Measurements from ENCODE around the gene STK17B.

The STK17B gene

DNA sequence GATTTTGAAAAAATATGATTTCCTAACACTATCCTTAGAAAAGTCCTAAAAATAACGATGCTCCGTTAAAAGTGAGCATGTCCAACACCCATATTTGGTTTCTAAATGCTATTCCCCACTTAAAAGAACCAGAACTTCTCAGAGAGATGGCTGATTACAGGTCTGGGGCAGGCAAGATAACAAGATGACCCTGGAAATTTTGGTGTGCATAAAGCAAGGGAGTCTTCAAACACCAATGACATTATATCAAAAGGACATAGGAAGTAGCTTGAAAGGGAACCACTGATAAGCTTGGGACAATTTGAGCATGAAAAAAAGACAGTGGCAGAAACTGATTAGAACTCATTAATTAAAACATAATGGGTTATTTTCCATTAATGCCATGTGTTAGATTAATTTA lies 17.9 kb downstream of the STK17B start:
- no peak for DNase-seq

DNA sequence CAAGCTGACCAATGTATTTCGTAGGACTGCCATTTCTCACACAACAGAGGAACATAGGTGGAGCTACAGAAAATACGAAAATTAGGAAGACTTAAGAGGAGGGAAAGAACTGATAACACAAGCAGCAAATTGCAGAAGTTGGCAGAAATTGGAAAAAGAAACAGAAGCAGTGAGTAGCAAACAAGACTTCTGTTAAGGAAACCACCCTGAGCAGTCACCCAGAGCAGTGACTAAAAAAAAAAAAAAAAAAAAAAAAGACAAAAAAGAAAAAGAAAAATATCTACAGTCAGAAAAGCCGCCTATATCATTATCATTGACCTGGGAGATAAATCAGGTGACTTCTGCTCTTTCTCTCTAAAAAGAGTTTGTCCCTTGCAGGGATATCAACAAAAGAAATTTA lies 21.4 kb downstream of the STK17B start:
- DNase-seq, result no peak

DNA sequence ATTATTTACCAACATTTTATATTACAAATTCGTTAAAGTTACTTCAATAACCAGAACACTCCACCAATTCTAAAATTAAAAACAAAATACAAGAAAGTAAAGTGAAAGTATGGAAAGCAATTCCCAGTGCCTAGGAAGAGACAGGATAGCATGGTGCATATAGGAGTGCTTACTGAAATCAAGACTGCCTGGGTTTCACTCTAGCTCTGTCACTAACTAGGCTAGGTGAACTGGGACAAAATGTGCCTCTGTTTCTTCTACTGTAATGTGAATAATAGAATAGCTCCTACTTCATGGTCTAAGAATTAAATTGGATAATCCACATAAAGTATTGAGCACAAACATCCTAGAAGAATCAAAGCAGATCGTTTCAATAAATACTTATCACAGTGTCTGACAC lies 22.6 kb downstream of the STK17B start:
- no peak for DNase-seq

DNA sequence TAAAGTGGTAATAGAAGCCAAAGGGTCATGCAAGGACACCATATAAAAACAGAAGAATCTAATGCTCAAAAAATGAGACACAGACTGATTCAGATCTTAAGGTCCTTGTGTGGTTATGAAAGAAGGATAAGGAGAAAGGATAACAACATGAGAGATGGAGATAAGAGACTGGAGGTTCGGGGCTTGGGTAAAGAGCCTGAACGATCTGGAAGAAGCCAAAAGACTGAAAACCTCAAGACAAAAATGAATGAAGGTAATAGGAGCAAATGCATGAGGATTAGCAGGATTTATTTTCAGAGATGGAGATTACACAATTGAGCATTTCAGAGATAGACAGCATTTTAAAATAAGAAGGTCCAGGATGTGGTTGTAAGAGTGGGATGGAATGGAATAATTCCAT lies 26.1 kb downstream of the STK17B start:
- DNase-seq, result no peak

DNA sequence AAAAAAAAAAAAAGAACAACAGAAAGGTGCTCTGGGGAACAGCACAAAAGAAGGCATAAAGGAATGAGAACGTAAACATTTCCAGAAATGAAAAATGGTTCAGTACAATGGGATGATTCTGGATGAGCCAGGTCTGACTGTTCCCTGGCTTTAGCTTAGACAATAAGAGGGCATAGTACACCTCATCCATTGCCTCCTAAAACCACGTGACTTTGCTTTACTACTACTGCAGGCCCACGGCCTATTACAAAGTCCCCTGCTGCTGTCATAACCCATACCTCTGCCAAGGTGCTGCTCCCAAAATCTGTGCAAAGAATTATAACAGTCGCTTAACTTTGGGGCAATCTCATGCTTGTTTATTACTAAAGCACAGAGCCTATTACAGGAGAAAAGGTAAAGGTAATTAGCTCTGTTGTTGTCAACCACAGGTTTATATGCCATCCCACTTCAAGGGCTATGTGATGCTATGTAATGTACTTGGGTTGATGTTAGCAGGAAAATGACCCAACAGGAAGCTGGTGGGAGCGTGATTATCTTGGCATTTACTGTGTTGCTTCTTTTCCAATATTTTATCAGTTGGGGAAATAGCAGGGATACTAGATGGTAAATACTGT lies 26.8 kb downstream of the STK17B start:
- DNase-seq, result no peak

DNA sequence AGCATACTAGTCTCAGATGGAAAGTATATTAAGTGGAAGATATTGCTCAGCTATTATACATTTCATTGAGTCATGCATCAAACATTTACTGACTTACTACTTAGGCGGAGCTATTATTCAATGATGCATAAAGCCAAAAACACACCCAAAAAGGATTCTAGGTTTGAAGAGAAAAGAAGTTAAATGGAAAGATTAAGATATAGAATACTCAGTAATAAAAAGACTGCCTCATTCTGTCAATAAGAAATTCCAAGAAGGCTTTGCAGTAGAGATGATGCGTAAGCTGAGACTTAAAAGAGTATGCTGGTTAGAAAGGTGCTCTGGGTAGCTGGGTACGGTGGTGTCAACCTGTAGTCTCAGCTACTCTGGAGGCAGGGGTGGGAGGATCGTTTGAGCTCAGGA lies 27.6 kb downstream of the STK17B start:
- no peak for DNase-seq

DNA sequence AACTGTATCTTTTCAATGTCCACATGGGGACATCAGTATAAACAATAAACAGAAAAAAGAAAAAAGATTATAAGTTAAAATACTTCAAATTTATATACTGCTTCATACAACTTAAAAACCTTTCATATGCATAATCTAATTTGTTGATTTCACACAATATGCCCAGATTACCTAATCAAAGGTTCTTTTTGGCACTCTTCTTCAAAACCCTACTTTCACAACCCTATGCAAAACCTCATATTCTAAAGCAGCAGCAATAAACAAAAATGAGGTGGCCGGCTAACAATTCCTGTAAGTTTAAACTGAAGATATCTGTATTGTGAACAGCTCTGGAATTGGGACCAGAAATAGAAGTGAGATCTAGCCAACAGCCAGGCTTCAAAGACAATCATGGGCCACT lies 28.6 kb downstream of the STK17B start:
- DNase-seq, result no peak

DNA sequence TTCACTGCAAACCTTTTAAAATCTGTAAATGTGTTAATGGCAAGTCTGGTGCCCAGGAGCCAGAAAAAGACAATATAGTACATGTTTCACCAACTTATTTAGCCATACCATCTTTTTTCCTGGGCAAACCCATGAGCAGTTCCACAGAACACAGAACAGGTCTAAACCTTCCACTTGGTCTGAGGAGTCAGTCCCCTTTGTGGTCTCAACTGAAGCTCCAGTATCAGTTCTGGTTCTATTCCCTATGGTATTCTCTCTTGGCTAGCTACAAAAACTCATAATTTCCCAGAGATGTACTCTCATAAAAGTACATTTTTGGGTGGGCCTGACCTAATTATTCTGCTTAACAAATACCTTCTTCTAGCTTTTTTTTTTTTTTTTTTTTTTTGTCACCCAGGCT lies 31.2 kb downstream of the STK17B start:
- no peak for DNase-seq

DNA sequence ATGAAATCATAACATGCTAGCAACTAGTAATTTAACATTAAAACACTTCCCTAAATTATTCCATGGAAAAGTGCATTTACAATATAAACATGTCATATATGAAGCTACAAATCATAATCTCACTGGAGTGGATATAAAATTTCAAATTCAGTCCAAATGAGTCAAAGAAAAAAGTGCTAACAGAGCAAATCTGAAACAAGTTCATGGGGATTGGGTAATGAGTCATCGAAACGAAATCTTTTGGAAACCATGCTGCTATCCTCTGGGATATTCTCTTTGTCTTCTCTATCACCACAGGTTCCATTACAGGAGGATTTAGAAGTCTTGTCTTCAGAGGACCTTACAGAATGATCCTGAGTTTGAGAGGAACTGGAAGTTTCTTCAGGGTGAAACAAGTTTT lies 34.1 kb downstream of the STK17B start:
- no peak for DNase-seq

DNA sequence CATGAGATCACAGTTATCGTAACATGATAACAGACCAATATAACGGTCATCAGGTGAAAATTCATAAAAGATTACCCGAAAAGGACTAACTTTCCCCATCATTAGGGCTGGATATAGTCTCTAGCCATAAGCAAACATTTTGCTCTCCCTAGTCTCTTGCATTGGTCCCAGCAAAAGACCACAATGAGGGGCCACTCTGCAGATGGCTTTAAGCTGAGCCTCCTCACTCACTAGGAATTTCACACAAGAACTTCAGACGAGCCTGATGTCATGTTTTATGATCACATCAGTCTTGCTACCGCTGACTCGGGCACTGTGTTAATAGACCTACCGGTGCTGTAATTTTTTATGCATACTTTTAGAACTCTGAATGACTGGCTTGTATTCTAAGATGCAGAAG lies 35.2 kb downstream of the STK17B start:
- no peak for DNase-seq

DNA sequence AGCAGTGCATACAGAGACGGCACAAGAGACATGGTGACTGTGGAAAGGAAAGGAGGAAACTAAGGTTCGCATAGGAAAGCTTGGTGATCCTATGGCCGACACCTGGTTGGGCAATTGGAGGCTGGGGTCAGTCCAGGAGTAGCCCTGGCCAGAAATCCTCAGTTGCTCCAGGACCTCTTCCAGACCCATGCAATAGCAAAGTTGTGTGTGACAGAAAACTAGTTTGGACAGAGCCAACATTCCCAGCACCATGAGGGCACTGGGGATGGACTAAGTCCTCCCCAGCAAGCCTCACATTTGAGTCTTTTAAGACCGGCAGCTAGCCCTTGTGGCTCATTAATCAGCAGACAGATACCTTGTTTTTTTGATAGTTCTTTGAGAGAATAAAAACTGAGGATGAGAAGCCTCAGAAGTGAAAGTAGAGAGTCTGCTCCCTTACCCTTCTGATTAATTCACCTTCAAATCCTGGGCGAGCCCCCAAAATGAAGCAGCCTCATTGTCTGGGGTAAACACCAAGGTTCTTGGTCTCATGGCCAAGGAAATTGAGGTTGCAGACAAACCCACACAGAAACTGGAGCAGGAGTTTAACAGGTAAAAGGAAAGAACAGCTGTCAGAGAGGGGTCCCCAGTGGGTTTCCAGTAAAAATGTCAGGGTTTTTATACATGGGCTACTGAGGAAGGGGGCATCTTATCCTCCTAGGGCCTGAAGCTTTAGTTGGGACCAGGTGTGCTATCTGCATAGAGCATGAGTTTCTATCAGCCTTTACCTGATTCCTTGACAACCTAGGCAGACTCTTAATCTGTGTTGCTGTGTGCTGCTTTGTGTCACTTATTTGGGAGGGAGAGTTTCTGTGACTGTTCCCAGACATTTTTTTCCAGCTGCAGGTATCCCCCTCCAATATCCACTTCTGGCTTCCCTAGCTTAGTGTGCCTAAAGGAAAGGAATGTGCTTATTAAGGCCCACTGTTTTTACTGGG lies 39.1 kb downstream of the STK17B start:
- DNase-seq, result peak; percentile 67

DNA sequence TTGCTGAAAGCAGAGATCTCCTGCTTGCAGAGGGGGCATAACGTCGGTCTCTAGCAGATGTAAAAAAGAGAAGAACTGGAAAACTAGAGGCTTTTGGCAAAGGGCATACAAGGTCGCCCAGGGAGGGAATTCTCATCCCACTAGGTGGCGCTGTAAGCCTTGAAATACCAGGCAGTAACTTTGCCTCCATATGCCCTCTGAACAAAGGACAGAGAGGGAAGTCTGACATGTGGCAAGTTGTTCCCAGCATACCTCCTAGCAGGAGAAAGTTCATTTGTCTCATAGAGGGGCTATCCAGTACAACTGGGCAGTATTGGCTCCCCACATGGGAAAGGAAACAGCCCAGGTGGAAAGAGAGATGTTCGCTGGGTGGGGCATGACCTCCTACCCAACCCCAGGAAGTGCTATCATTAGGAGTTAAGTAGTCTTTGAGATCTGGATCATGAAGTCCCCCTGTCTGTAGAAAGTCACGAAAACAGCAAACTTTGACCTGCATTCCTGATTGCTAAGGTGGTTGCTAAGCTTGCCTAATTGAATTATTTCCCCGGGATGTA lies 39.9 kb downstream of the STK17B start:
- DNase-seq, result peak; percentile 77

DNA sequence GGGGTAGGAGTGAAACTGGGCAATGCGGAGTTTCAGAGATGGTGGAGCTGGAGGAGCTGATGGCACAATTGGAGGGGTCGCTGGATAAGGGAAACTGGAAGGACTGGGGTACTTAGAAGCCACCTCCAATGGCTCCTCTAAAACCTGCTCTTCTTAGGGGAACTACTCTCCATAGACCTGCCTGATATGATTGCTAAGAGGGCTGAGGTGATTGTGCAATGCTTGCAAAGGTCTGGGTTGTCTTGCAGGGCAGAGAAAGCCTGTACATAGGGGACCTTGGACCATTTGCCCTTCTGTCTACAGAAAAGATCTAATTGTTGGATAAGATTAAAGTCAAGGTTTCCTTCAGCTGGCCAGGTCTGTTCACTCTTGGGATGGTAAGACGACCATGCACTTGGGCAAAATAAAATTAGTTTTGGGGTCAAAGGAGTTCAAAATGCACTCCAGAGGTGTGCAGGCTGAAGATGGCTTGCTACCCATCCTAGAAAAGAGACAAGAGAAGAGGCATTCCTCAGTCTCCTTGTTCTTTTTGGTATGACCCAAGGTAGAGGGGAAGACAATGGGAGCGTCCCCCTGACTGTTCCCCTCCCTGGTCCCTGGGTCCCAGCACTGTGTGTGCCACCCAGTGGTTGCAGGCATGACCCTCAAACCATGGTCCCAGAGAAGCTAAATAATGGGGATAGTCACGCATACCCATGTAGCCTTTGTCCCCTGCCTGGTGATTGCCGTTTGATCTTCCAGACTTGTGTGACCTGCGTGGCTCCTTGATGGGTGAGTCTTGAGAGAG lies 41.1 kb downstream of the STK17B start:
- DNase-seq, result no peak

DNA sequence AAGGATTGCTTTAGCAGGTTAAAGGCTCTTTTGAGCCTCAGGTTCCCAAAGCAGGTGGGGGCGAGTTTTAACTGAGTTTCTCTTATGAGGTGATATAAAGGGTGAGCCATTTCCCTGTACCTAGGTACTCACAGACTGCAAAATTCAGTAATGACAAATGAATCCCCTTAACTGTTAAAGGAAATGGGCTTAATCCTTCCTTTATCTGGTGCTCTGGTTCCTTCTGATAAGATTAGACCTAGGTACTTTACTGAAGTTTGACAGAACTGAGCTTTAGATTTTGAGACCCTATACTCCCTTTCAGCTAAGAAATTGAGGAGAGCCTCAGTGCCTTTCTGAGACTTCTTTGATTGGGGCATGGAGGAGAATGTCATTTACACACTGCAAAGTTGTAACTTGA lies 42.6 kb downstream of the STK17B start:
- DNase-seq, result no peak

DNA sequence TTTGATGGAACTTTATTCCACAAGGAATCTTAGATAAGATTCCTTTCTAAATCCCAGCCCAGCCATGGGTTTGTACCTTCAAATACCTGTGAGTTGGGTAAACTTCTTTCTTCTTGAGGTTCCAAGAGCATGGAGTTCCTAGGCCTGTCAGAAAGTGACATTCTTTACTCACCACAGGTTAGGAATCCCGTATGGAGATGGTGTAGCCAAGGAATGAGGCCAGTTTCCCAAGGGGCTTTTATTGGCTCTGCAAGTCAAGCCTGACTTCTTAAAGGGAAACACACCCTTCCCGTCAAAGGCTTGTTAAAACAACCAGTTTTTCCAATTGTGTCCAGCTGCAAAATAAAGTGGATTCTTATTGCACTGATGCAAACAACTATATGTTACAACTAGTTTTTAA lies 45.8 kb downstream of the STK17B start:
- no peak for DNase-seq

DNA sequence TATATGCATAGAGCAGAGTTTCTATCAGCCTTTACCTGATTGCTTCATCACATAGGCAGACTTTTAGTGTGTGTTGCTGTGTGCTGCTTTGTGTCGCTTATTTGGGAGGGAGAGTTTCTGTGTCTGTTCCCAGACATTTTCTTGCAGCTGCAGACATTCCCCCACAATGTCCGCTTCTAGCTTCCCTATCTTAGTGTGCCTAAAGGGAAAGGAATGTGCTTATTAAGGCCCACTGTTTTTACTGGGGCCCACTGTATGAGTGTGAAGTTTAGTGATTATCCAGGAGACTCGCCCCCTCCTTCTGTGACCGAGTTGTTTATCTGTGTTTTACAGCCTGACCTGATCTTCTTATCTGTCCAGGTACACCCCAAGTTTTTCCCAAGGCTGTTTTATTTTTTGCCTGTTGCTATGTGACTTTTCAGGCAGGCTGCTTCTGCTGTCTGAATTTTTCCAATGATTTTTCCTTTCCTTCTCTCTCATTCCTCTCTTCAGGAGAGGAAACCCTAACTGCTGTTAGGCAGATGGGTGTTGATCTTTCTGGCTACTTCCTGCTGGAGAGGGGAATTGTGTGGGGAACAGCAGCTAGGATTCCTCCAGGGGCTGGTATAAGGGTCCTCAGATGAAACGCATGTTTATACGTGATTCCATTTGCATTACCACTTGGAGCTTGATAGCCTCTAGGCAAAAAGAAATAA lies 47.6 kb downstream of the STK17B start:
- DNase-seq, result no peak

DNA sequence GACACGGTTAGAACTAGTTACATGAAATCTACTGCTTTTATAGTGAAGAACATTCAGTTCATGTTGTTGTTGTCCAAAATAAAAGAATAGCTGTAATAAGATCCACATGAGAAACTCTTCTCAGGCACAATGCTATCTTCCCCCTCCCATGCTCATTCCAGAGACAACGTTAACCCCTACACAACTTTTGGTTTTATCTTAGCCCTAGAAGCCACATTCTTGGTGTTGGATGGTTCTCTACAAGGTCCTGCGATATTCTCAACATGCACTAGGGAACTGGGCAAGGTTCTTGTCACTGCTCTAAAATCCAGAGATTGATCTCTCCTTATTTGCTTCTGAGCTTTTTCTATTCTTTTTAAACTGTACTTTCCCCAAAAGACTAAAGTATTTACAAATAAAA lies 51.5 kb downstream of the STK17B start:
- DNase-seq, result no peak

DNA sequence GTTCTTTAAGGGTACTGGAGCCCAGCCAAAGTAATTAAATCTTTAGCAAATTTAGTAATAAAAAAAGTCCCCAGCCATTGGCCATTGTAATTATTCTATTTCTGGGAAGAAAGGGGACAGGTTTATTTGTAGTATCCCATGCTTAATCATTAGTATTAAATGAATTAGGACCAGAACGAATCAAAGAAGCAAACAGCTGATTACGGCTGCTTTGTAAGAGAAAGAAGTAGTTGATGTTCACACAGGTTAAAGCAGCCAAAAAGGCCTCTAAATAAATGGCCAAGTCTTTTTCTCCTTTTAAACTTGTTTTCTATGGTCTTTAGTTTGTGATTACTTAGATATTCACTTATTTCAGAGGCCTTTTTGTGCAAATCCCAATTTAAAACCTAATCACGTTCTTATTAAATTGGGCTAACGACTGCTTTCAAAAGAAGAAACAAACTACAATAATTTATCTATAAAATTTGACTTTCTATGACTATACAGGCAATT lies 54.1 kb downstream of the STK17B start:
- no peak for DNase-seq

DNA sequence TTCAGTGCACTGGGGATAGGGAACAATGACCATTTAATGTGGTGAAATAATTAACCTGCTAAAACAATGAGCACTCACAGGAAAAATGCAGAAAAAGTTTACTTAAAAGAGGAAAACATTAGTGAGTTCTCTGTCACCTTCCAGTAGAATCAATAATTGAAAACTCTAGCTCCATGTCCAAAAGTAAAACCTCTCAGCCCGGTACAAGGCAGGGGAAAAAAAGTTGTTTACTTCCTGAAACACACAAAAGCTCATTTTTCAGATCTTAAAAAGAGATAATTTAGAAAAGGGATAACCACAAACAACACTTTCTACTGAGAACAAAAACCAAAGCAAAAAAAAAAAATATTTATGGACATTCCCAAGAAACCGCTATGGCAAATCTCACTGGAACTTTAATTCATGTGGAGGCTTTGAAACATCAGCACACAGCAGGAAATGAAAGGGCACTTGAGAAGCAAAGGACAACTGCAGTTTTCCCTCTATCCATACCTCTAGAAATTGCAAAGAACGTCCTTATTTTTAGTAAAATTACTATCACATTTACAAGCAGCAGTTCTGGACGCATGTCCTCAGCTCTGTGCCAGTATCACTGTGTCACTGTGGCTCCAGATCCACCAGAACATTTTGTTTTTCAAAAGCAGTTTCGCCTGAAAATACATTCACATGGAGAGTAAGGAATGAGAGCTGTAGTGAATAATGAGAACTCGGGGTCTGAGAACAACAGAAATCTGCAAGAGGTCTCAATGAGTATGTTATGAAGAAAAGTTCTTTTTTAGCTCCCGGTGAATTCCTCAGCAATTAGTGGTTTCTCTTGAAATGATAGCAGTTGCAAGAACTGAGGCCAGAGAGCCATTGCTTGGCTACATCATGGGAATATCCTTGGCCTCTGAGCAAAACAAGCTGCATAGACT lies 58.1 kb downstream of the STK17B start:
- DNase-seq, result no peak

DNA sequence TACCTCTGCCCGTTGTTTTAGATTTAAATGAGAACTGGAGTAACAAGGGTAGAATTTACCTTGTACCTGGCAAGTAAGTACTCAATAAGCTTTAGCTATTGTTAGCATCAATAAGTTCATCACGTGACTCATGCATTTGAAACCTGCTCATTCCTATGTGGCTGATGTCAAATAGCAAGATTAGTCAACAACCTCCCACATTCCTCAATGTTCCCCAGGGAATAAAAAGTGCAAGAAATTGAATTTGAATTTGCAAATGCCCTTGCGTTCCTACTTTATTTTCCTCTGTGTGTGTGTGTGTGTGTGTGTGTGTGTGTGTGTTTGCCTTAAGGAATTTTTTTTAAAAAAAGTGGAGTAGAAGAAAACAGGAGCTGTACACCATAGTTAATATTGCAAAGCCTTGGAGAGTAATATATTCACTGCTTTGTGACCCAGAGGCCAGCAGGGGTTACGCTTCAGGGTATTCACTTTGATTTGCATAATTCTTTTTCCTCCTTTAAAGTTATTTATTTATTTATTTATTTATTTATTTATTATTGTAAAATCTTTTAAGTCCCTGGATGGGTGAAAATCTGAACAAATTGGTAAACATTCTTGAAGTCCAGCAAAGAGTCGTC lies 58.9 kb downstream of the STK17B start:
- DNase-seq, result no peak

DNA sequence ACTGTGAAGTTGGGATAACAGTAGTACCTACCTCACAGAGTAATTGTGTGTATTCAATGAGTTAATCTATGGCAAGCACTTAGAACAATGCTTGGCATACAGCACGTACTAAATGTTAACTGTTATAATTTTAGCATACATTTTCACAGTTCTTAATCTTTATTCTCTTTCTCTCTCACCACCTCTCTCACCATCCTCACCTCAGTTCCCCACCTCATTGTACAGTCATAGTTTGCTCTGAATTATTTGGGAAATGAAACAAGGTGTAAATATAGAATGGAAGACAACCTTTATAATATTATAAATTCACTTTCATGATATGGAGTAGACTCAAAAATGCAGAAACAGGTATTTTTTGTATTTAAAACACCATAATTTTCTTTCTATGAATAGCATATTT lies 62.8 kb downstream of the STK17B start:
- no peak for DNase-seq

All from CD4-positive, alpha-beta T cell treated with Interleukin-17A for 1 hour (primary cell).